ENCODE measurements around the gene LRRC75A.

DNA sequence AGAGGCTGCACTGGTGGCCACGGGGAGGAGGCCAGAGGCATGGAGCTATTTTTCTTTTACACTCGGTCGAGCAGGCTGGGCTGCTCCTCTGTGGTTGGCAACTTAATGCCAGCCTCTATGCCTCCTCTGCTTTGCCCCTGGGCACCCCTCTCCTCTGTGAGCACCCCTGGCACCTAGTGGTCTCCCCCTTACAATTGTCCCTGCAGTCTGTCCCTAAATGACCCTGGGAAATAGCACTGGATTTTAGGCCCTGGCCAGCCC is 27.0 kb downstream of the LRRC75A start:
- TF ChIP-seq, protein P1, sequence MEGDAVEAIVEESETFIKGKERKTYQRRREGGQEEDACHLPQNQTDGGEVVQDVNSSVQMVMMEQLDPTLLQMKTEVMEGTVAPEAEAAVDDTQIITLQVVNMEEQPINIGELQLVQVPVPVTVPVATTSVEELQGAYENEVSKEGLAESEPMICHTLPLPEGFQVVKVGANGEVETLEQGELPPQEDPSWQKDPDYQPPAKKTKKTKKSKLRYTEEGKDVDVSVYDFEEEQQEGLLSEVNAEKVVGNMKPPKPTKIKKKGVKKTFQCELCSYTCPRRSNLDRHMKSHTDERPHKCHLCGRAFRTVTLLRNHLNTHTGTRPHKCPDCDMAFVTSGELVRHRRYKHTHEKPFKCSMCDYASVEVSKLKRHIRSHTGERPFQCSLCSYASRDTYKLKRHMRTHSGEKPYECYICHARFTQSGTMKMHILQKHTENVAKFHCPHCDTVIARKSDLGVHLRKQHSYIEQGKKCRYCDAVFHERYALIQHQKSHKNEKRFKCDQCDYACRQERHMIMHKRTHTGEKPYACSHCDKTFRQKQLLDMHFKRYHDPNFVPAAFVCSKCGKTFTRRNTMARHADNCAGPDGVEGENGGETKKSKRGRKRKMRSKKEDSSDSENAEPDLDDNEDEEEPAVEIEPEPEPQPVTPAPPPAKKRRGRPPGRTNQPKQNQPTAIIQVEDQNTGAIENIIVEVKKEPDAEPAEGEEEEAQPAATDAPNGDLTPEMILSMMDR (IDR thresholded peaks at IDR 0.05), result no peak
- TF ChIP-seq ZFX (IDR thresholded peaks at IDR 0.05; ENCODE audit: borderline replicate concordance), result no peak
